ENCODE measurements around the gene EMID1. TPM values are rescaled to one million over a fixed set of nuclear protein-coding genes. Genes with fewer than 3 reads are reported as not detected.
"Not testable (repeated sequence)": the region's sequence is repeated elsewhere in the genome, so short reads cannot be mapped to it uniquely, and the experiment has no call there.

The EMID1 gene
- total RNA-seq, 1 experiment from 2014 or later: 9.6 TPM

DNA sequence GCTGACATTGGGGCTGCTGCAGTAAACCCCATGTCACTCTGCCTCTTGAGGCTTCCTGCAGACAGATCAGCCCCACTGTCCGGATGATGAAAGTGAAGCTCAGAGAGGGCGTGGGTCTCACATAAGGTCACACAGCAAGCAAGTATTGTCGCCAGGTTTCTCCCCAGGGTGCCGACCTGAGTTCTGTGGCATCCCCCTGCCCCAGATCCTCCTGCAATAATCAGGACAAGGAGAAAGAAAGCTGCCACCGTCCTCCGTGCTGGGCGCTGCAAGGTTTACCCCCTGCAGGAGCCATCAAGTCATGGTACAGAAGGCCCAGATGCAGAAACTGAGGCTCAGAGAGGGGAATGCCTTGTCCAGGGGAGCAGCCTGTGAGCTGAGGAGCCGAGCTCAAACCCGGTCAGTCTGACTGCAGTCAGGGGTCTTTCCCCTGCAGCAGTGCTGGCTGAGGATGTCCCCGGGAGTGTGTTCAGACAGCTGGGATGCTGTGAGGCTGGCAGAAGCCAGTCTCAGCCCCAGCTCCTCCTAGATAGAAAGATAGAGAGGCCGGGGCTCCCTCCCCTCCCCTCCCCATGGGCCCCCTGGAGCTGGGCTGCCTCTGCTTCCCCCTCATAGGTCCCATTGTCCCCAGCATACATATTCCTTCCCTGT is 13.2 kb downstream of the EMID1 start:
- Histone ChIP-seq H3K79me2 (ENCODE audit: insufficient read depth, low read length) (no peaks in the 10 kb centered on the region), H3K9me2 (ENCODE audit: insufficient read depth) (no peaks in the 10 kb centered on the region), H3K4me2 (ENCODE audit: low read length) (no peak overlapping the region), H3K4me1 (ENCODE audit: control insufficient read depth in 1 of 2, insufficient read depth in 2 of 2, low read length in 2 of 2) (no peaks in the 10 kb centered on the region), H4K20me1 (ENCODE audit: insufficient read depth) (no peaks in the 10 kb centered on the region), H3K9me3 (ENCODE audit: control insufficient read depth in 1 of 2, insufficient read depth in 1 of 2, low read depth in 1 of 2, low read length in 2 of 2) (no peaks in the 10 kb centered on the region), H3K4me3 (replicated peaks in 1 of 2; ENCODE audit: low read depth in 1 of 2, low read length in 2 of 2) (no peak overlapping the region), H3K27ac (ENCODE audit: low read depth, low read length) (no peak overlapping the region), H3K36me3 (ENCODE audit: control insufficient read depth in 1 of 2, insufficient read depth in 2 of 2, low read length in 2 of 2) (no peaks in the 10 kb centered on the region), H3K9ac (ENCODE audit: low read length) (no peak overlapping the region), H2AFZ (ENCODE audit: low read depth, low read length, poor library complexity, severe bottlenecking) (no peak overlapping the region), H3K27me3 (ENCODE audit: insufficient read depth, low read length) (no peaks in the 10 kb centered on the region)
- ATAC-seq: no peak
- intact Hi-C loops (cut with micrococcal nuclease): no loop called here
- RAD21 ChIA-PET (ENCODE audit: low non-redundant PET in 1 of 2, low total read pairs in 2 of 2, uncharacterized antibody in 2 of 2, unreplicated experiment in 2 of 2): no interaction called here
- POLR2A ChIA-PET: interaction anchor here (0.6 kb wide), 1 partner anchor 352 kb away, joined by 3 read pairs; no protein-coding TSS in a partner anchor
- TF ChIP-seq EZH2 (IDR thresholded peaks at IDR 0.05): no peak
- TF ChIP-seq, protein P1, sequence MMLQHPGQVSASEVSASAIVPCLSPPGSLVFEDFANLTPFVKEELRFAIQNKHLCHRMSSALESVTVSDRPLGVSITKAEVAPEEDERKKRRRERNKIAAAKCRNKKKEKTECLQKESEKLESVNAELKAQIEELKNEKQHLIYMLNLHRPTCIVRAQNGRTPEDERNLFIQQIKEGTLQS (IDR thresholded peaks at IDR 0.05): no peak
- no peak for TF ChIP-seq SP1 (IDR thresholded peaks at IDR 0.05; ENCODE audit: low read depth)
- TF ChIP-seq, protein P2, sequence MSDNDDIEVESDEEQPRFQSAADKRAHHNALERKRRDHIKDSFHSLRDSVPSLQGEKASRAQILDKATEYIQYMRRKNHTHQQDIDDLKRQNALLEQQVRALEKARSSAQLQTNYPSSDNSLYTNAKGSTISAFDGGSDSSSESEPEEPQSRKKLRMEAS (IDR thresholded peaks at IDR 0.05): no peak
- TF ChIP-seq, protein P3, sequence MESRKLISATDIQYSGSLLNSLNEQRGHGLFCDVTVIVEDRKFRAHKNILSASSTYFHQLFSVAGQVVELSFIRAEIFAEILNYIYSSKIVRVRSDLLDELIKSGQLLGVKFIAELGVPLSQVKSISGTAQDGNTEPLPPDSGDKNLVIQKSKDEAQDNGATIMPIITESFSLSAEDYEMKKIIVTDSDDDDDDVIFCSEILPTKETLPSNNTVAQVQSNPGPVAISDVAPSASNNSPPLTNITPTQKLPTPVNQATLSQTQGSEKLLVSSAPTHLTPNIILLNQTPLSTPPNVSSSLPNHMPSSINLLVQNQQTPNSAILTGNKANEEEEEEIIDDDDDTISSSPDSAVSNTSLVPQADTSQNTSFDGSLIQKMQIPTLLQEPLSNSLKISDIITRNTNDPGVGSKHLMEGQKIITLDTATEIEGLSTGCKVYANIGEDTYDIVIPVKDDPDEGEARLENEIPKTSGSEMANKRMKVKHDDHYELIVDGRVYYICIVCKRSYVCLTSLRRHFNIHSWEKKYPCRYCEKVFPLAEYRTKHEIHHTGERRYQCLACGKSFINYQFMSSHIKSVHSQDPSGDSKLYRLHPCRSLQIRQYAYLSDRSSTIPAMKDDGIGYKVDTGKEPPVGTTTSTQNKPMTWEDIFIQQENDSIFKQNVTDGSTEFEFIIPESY (IDR thresholded peaks at IDR 0.05; ENCODE audit: extremely low read depth, insufficient replicate concordance, low read length): no peak
- no peak for TF ChIP-seq SIN3A (IDR thresholded peaks at IDR 0.05; ENCODE audit: low read depth)
- TF ChIP-seq ZNF274 (IDR thresholded peaks at IDR 0.05; ENCODE audit: low read depth, low read length): no peak
- TF ChIP-seq RAD21 (IDR thresholded peaks at IDR 0.05; ENCODE audit: low read depth): no peak
- TF ChIP-seq POLR2A (IDR thresholded peaks at IDR 0.05; ENCODE audit: borderline replicate concordance, extremely low read depth, insufficient read depth, insufficient read length): no peak
- no peak for TF ChIP-seq FOSL1 (IDR thresholded peaks at IDR 0.05; ENCODE audit: low read depth)
- TF ChIP-seq, protein P4, sequence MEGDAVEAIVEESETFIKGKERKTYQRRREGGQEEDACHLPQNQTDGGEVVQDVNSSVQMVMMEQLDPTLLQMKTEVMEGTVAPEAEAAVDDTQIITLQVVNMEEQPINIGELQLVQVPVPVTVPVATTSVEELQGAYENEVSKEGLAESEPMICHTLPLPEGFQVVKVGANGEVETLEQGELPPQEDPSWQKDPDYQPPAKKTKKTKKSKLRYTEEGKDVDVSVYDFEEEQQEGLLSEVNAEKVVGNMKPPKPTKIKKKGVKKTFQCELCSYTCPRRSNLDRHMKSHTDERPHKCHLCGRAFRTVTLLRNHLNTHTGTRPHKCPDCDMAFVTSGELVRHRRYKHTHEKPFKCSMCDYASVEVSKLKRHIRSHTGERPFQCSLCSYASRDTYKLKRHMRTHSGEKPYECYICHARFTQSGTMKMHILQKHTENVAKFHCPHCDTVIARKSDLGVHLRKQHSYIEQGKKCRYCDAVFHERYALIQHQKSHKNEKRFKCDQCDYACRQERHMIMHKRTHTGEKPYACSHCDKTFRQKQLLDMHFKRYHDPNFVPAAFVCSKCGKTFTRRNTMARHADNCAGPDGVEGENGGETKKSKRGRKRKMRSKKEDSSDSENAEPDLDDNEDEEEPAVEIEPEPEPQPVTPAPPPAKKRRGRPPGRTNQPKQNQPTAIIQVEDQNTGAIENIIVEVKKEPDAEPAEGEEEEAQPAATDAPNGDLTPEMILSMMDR (IDR thresholded peaks at IDR 0.05 in 2 of 3, conservative IDR thresholded peaks at IDR 0.05 in 1 of 3; ENCODE audit: borderline replicate concordance in 1 of 3, insufficient read depth in 1 of 3, low read depth in 2 of 3, low read length in 2 of 3): no peak
- TF ChIP-seq ELF1 (IDR thresholded peaks at IDR 0.05; ENCODE audit: borderline replicate concordance, low read depth): no peak
- no peak for TF ChIP-seq YY1 (IDR thresholded peaks at IDR 0.05; ENCODE audit: extremely low read depth, insufficient replicate concordance, low read depth, low read length)
- TF ChIP-seq ZFX (IDR thresholded peaks at IDR 0.05): no peak
- no peak for TF ChIP-seq SRF (IDR thresholded peaks at IDR 0.05; ENCODE audit: low read depth)
- no peak for TF ChIP-seq CBX3 (IDR thresholded peaks at IDR 0.05; ENCODE audit: low read depth)
- TF ChIP-seq EGR1 (IDR thresholded peaks at IDR 0.05; ENCODE audit: low read depth): no peak
- CTCF ChIA-PET: no interaction called here
- no peak for DNase-seq (ENCODE audit: low read depth, low spot score)
- BruUV-seq (replicated peaks): no TSS peak

DNA sequence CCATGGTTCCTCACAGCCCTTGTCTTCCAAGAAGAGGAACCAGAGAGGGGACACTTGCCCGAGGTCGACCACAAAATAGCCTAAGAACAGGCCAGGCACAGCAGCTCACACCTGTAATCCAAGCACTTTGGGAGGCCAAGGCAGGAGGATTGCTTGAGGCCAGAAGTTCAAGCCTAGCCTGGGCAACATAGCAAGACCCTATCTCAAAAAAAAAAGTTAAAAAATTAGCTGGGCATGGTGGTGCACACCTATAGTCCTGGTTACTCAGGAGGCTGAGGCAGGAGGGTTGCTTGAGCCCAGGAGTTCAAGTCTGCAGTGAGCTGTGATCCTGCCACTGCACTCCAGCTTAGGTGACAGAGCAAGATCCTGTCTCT is 13.7 kb downstream of the EMID1 start:
- H3K27ac ChIP-seq (ENCODE audit: low read depth, low read length); H4K20me1 ChIP-seq (ENCODE audit: insufficient read depth); H3K4me3 ChIP-seq (replicated peaks in 1 of 2; ENCODE audit: low read depth in 1 of 2, low read length in 2 of 2); H3K4me2 ChIP-seq (ENCODE audit: low read length); H3K9me3 ChIP-seq (ENCODE audit: control insufficient read depth in 1 of 2, insufficient read depth in 1 of 2, low read depth in 1 of 2, low read length in 2 of 2); H3K27me3 ChIP-seq (ENCODE audit: insufficient read depth, low read length); BruUV-seq (replicated peaks); H3K4me1 ChIP-seq (ENCODE audit: control insufficient read depth in 1 of 2, insufficient read depth in 2 of 2, low read length in 2 of 2); H2AFZ ChIP-seq (ENCODE audit: low read depth, low read length, poor library complexity, severe bottlenecking); ATAC-seq; H3K9ac ChIP-seq (ENCODE audit: low read length); DNase-seq (ENCODE audit: low read depth, low spot score); CTCF ChIA-PET; H3K36me3 ChIP-seq (ENCODE audit: control insufficient read depth in 1 of 2, insufficient read depth in 2 of 2, low read length in 2 of 2); intact Hi-C loops (cut with micrococcal nuclease); H3K79me2 ChIP-seq (ENCODE audit: insufficient read depth, low read length); RAD21 ChIA-PET (ENCODE audit: low non-redundant PET in 1 of 2, low total read pairs in 2 of 2, uncharacterized antibody in 2 of 2, unreplicated experiment in 2 of 2); H3K9me2 ChIP-seq (ENCODE audit: insufficient read depth): not testable (repeated sequence)
- POLR2A ChIA-PET: interaction anchor here (0.6 kb wide), 1 partner anchor 353 kb away, joined by 3 read pairs; no protein-coding TSS in a partner anchor
